Activated CD4-positive, CD25-positive, alpha-beta regulatory T cell treated with anti-CD3 and anti-CD28 coated beads, Interleukin-2, amount 50 U/mL, for 72 hours (primary cell): ENCODE results near the gene TPRKB.
"Not testable (repeated sequence)": the region's sequence is repeated elsewhere in the genome, so short reads cannot be mapped to it uniquely, and the experiment has no call there.

Experiments used
- DNase-seq: peaks from one replicate; pipeline ENCODE4 v3.0.0; 2021

The TPRKB gene

DNA sequence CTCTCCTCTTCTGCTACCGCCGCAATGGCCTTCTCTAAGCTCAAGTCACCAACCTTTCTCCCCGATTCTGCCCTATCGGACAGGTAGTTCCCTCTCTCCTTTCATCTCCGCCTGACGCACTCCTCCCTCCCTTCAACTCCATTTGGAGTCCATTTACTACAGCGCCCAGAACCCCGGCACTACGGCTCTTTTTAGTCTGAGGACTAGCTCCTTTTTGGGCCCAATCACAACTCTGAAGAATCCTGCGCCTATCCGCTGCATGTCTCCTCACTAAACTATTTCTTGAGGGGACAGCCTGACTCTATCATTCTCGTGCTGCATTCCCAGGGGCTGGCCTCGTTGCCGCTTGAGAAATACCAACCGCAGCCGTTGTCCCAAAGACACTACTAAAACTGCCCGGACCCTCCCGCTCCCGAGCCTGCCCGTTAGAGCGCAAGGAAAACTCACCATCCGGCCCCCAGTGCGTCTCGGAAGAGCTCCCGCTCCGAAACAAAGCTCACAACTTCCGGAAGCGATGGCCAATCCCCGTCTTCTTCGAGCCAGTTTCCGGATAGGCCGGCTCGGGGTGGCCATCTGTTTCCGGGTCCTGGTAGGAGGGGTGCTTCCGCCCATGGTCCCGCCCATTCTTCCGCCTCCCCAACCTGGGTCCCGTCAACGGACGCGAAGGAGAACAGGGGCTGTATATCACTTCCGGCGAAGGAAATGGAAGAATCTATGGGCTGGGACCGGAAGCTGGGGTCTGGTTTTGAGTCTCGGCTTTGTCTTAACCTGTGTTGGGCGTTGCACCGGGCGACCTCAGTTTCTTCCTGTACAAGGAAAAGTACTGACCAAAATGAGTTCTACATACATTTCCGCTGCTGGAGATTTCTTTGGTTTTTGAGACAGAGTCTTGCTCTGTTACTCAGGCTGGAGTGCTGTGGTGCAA lies at the start of gene TPRKB:
TPRKB (minus strand) TSS at position 491 of the 925 bp plus-strand sequence. CDS start 2,776 bp downstream, outside the sequence.
- peak; percentile 94 for DNase-seq

DNA sequence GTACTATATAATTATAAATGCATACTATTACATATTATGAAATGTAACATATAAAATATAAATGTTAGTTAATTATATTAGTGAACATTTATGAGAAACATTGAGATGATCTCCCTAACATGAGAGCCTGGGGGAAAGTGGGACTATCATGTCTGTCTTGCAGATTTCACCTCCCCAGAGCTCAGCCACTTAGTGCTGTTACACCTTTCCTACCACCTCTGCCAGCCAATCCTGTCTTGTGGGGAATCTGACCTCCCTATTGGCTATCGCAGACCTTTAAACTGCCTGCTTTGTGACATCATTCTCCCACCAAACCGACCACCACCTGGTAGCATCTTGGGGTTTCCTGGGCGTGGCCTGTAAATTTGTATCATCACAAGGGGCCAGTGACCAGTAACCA lies 46.7 kb upstream of the TPRKB start, which contains the start of gene C2orf78:
C2orf78 (plus strand) TSS at position 301 of the 400 bp plus-strand sequence. CDS start 127 bp downstream, outside the sequence.
- DNase-seq = not testable (repeated sequence)

DNA sequence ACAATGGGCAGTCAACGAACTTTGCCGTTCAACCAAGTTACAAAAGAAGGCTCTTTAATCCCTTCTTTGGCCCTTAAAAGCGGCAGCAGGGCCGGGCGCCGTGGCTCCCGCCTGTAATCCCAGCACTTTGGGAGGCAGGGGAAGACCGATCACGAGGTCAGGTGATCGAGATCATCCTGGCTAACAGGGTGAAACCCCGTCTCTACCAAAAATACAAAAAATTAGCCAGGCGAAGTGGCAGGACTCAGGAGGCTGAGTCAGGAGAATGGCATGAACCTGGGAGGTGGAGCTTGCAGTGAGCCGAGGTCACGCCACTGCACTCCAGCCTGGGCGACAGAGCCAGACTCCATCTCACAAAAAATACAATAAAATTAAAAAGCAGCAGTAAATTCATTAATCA lies 46.3 kb upstream of the TPRKB start:
- not testable (repeated sequence) for DNase-seq

DNA sequence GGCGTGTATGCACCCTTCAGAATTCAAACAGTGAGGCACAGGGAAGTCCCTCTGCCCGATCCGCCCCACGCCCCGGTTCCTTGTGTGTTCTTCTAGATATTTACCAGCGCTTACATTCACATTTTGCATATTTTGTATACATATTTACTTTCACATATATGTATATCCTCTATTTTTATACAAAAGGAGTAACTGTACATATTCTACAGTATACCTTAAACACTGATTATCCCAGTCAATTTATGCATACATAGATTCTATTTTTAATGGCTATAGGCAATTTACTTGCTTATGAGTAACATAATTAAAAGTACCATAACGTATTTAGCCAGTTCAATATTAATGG lies 43.1 kb upstream of the TPRKB start:
- no peak for DNase-seq

DNA sequence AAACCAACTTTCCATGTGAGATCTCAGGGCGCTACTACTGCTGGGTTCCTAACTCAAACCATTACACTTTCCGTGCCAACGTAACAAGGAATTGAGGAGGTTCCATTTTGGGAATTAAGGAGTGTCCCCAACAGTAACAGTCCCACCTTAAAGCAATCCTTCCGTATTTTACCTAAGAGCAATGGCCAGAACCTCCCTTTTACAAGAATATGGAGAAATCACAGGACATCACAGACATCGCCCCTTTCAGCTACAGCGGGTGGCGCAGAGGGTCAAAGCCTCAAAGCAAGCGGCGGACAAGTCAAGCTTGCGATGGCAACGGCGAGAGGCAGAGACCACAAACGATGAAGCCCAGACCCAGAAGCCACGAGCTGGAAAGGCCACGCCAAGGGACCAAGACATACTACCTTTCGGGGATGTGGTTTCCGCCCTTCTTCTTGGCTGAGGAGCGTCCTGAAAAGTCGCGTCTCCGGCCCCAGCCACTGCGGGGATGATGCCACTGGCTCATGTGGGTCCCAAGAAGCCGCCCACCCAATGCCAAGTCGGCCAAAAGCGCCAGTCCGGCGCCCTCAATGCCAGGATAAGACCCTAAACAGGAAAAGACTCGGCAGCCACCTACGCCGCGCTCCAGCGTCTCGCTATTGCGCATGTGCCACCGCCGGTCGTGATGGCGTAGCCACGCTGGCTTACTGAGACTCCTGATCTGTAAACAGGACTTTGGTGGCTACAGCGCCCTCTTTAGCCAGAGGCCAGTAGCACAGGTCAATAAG lies 42.5 kb upstream of the TPRKB start, which contains the start of gene DUSP11:
DUSP11 (minus strand) TSS at position 637 of the 770 bp plus-strand sequence; CDS start at position 508, 129 bp downstream.
- peak; percentile 96 for DNase-seq

DNA sequence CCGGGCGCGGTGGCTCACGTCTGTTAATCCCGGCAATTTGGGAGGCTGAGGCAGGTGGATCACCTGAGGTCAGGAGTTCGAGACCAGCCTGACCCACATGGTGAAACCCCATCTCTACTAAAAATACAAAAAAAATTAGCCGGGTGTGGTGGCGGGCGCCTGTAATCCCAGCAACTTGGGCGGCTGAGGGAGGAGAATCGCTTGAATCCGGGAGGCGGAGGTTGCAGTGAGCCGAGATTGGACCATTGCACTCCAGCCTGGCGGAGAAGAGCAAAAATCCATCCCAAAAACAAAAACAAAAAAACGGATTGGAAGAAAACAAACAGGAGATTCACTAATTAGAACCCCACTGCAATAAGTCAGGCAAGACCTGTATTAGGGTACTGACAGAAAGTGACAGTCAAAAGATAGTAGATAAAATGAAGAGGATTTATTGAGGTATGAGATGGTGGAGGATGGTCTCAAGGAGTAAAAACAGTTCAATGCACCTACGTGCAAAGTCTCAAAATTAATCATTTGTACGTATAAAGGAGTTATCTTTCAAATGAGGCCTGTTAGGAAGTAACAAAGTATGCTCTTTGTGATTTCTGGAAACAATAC lies 41.8 kb upstream of the TPRKB start:
- DNase-seq = not testable (repeated sequence)

DNA sequence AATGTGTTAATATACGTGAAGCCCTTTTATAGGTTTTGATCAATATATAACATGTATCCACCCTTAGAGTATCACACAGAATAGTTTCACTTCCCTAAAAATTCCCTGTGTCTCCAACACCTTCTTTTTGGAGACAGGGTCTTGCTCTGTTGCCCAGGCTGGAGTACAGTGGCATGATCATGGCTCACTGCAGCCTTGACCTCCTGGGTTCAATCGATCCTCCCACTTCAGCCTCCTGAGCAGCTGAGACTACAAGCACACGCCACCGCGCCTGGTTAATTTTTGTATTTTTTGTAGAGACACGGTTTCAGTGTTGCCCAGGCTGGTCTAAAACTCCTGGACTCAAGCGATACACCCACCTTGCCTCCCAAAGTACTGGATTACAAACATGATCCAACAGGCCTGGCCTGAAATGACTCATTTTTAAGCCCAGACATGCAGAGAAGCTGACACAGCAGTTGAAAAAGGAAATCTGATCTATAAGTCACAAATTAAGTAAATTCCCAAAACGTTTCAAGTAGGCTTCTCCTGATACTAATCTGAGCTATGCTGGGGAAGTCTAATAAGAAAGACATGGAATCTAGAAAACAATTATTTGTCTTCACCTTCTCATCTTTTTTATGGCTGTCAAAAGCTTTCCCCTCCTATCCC lies 39.8 kb upstream of the TPRKB start:
- no peak for DNase-seq

DNA sequence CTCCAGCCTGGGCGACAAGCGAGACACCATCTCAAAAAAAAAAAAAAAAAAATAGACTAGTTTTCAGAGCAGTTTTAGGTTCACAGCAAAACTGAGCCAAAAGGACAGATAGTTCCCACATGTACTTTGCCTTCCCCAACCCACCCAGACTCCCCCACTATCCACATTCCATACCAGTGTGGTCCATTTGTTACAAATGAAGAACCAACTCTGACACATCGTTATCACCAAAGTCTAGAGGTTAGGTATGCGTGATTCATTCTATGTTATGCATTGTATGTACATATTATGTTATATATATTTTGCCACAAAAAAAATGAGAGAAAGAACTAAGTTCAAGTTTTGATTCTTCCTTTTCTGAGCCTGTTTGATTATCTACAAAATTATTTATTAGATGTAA lies 39.2 kb upstream of the TPRKB start:
- no peak for DNase-seq

DNA sequence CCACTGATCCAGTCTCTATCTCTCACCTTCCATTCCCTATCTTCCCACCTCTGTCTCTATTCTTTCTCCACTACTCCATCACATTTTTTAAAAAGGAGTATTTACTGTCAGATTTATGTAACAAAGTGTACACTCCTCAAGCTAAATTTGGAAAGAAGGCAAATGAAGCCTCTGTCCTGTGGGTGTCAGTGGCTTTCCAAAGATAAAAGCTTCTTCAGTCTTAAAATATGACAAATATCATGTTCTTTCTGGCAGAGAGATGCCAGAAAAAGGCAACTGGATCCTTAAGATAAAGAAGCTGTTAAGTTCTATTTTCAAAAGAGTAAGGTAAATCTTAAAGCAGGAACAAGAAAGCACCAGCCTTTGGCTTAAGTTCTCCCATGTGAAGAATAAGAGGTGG lies 35.7 kb upstream of the TPRKB start:
- no peak for DNase-seq

DNA sequence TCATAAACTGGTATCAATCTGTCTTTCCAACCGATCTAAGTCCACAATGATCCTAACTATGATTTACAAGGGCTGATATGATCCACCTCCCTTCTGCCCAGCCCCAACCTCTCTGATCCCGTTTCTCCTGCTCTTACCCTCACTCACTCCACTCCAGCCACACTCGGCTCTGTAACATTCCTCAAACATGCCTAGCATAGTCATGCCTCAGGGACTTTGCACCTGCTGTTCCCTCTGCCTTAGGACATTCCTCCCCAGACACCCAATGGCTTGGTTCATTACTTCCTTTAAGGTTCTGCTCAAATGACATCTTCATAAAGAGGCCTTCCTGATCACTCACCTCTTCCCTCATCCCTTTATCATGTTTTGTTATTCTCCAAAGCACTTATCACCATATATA lies 33.6 kb upstream of the TPRKB start:
- DNase-seq = no peak

DNA sequence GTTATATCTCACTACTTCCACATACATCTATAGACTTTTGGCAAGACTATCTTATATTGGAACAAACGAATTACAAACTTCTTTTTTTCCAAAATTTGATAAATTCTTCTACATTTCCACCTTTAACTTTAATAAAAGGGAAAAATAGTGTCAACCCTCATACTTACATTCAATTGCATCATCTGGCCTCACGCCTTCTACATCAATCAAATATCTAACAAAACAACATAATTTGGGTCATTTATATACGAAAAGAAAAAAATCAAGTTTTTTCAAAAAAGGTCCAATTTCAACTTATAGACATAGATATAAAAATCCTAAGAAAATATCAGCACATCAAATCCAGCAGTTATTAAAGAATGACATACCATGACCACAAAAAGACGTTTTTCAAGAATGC lies 29.8 kb upstream of the TPRKB start:
- no peak for DNase-seq

DNA sequence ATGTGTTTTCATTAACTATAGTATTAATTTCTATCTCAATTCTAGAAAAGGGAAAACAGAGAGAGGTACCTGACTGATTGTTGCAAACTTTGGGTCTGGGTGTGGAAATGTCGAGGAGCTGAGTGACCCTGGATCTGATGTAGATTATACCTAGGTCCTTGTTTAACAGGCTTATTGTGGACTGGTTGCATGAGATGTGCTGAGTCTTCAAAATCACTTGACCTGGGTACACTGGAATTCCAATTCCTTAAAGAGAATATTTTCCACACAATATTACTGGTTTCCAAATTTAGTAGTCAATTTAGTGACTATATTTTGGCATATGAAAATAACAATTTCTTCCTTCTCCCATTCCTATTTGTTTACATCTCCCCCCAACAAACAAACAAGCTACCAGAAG lies 29.2 kb upstream of the TPRKB start:
- DNase-seq = no peak

DNA sequence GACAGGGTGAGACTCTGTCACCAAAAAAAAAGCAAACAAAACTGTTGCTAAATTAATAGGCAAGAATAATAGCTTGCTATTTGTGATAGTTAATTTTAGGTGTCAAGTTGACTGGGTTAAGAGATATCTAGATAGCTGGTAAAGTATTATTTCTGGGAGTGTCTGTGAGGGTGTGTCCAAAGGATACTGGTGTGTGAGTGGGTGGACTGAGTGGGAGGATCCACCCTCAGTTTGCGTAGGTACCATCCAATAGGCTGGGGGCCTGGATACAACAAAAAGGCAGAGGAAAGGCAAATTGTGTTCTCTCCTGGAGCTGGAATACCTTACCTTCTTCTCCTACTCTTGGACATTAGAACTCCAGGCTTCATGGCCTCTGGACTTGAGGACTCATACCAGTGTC lies 27.8 kb upstream of the TPRKB start:
- DNase-seq = no peak

DNA sequence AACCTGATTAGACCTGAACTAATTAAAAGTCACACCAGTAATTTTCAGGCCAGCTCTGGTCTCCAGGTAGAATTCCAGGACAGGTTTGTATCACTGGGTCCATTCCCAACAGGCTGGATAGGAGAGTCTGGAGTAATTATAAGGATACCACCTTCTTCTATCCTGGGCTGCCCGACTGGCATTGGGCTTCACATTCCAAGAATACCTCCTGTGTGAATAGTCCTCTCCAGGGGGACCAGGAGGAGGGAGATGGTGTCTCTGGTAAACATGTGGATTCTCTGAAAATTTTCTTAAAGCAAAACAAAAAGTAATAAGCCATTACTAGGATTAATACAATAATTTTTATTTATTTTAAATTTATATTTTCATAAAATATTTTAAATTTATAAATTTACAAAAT lies 25.4 kb upstream of the TPRKB start:
- no peak for DNase-seq

DNA sequence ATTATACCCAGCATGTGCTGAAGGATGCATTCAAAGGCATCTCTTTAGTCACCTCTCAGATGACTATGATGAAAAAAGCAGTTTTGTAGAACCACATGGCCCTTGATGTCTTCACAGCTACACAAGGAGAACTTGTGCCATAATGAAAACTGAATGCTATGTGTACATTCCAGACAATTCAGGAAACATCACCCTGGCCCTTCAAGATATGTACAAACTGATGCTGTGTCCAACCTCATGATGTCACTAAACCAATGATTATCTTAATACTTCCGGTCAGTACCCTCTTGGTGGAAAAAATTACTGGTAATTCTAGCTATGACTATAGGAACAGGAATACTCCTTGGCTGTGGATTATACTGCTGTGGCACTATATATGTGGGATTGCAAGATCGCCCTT lies 22.8 kb upstream of the TPRKB start:
- no peak for DNase-seq

DNA sequence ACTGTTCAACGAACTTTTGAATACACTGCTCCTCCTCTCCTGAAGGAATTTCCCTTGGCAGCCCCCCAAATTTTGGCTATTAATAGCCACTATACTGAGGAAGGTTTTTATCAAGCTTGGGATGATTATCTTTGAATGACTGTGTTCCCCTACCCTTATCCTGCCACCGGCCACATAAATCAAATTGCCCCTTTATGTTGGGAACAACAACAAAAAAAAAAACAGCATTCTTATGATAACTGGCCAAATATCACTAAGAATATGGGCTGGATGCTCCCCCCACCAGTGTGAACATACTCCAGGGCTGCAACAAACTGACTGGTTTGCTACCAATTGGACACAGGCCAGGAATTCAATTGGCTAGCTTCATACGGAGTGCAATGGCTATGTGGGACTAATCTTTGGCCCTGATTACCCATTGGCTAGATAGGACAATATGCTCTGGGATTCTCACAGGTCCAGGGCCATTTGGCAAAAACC lies 22.2 kb upstream of the TPRKB start:
- no peak for DNase-seq

DNA sequence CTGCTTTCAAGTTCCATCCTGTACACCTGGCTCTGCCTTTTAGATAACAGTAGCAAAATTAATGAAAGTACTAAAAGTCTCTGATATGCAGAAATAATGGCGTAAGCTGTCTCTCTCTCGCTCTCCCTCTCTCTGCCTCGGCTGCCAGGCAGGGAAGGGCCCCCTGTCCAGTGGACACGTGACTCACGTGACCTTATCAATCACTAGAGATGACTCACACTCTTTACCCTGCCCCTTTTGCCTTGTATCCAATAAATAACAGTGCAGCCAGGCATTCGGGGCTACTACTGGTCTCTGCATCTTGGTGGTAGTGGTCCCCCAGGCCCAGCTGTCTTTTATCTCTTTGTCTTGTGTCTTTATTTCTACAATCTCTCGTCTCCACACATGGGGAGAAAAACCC lies 17.2 kb upstream of the TPRKB start:
- DNase-seq = not testable (repeated sequence)

DNA sequence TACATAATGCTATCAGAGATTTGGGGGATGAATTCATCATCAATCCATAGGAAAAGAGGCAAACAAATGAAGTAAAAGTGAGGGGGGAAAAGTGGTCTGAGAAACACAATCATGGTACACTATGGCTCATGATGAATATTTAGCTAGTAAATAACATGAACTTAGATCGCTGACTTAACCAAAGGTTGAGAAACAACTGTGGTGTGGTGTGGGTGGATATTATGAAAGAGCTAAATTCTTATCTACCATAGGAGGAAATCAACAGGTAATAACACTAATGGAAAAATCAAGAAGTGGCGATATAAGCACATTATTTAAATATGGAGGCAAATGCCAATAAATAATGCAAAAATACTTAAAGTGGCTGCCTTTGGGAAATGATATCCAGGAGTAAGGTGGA lies 12.2 kb upstream of the TPRKB start:
- no peak for DNase-seq

DNA sequence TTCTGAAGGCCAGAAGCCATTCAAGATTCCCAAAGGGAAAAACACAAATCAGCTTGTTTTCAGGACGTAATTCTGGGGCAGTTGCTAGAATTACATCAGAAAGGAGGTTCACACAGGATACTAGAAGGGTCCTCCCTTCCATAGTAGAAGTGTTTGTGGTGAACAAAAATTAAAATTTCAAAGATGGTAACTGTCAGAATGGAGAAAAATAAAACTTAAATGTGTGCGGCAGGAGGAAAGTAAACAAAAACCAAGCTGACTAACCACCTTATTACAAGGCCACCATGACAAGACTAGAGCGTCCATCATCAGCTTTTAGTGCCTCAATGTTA lies 9.7 kb upstream of the TPRKB start:
- no peak for DNase-seq

DNA sequence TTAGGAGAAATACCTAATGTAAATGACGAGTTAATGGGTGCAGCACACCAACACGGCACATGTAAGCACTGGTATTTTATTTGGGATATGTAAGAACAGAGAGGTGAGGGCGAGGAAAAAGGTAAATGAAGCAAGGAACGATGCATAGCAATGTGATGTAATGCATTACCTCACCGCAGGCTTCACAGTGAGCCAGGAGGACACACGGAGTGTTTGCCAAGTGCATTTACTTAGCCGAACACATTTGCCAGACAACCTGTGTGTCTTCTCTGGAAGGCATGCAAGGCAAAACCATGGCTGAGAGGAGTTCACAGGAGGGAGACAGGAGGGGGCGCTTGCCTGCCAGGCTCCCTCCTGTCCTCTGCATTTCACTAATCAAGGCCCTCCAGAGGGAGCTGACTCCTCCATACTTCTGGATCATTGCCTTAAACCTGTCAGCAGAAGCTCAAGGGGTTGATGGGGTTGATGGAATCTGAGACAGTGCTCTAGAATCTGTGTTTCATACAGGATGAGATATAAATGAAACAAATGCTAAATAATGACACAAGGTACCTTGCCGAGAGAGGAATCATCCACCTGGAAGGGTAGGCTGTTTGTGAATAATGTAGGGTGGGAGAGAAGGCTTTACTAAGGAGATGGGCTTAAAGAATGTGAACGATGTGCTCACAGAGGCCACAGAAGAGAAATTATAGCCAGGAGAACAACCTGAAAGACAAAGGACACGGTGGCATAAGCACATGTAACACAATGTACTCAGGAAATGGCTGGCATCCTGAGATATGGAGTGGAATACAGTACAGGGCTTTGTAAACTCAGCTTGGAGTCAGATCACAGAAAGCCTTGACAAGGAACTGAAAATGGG lies 9.1 kb upstream of the TPRKB start:
- DNase-seq = no peak

DNA sequence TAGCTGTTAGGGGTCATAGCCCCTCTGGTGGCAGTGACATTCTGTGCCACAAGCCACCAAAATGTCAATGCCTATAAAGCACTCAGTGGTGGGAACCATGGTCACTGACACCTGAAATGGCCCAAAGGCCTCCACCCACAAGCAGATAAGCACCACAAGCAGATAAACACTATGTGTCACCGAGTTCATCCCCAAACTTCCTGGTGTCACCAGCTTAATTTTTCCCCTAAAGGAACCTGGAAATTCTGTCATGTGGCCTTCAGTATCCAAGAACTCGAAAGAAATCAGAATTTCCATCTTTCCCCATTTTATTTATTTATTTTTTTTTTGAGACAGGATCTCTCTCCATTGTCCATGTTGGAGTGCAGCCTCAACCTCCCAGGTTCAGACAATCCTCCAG lies 3.6 kb upstream of the TPRKB start:
- DNase-seq = no peak

DNA sequence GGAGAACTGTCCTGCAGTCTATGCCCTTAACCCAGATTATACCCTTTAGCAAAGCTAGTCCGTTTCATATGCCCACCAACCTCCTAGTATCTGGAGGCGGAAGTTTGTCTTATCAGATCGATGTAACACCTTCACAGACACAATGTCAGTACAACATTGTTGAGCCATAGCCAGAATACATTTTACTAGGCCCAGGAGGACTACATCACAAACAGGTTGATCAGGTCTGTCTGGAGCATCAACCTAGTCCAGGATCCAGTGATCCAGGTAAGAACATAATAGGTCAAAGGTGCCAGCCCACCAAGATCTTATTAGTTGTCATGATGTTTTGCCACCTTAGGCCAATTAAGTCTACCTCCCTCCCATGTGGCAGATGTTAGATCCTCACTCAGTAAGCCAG lies 2.0 kb upstream of the TPRKB start:
- no peak for DNase-seq
